GM18505 (cell line): ENCODE data around the gene TMEM235.

Experiments used
- ATAC-seq: cut with Tn5 transposase; IDR thresholded peaks from one replicate; pipeline ENCODE4 v1.9.1; 2021; ENCODE audit not compliant: unreplicated experiment
- POLR2A ChIP-seq: IDR thresholded peaks from 4 replicates; pipeline ENCODE4 v1.6.1; 2011; ENCODE audit warnings: borderline replicate concordance; ENCODE audit not compliant: insufficient read depth, insufficient read length; ENCODE audit errors: extremely low read depth

TMEM235 gene

GRCh38 chr17:78257810-78258322 is 26.4 kb downstream of the TMEM235 start:
- no peak for TF ChIP-seq POLR2A
- no peak for ATAC-seq

DNA sequence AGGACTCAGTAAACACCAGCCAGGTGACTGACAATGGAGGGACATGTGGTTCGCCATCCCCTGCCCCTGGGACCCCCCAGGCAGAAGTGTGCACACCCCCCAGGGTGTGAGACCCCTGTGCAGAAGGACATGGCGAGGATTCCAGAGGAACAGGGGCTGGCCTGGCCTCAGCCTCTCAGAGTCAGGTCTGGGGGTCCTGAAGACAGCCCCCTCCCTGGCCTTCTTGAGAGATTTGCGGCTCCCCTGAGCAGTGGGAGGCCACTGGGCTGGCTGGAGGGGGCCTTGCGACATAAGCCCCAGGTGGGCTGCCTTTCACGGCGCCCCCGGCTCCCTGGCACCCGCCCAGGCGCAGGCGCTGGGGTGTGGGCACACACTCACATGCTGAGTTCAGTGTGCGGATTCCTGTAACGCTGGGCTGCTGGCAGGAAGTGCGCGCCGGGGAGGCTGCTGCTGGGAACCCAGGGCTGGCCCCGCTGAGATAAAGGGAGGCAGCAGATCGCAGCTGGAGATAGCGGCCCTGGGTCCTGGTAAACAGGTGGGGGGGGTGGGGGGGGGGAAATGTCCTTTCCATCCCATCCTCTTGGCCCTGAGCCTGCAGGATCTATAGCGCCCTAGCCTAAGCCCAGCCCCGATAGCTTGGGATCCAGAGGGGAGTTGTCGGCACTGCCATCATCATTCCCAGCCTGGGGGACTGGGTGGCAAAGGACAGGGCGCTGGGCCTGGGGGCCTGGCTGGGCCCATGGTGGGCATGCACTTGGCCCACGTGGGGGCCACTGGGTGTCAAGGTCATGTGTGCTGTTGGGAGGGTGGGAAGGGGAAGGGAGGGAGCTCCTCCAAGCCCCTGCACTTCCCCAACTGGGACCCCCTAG is 27.1 kb downstream of the TMEM235 start:
- ATAC-seq: no peak
- TF ChIP-seq POLR2A: no peak

DNA sequence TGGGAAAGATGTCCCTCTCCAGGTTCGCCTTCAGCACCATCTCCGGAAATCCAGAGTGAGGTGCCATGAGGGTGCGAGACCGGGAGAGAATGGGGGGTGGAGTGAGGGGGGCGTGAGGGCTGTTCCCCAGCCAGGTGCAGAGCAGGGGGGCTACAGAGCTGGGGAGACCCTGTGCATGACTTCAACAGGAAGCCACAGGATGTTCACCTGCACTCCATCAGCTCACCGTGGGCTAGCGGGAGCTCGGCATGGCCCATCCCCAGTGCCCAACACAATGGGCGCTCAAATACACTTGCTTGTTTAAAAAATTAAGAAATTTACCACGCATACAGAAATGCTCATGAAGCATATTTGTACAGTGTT is 27.7 kb downstream of the TMEM235 start:
- ATAC-seq: no peak
- no peak for TF ChIP-seq POLR2A

- TF ChIP-seq POLR2A: no peak
- no peak for ATAC-seq
Measured at GRCh38 chr17:78263063-78263735, 31.8 kb downstream of the TMEM235 start.

- ATAC-seq: no peak
- no peak for TF ChIP-seq POLR2A
Measured at GRCh38 chr17:78263736-78264340, 32.4 kb downstream of the TMEM235 start.

DNA sequence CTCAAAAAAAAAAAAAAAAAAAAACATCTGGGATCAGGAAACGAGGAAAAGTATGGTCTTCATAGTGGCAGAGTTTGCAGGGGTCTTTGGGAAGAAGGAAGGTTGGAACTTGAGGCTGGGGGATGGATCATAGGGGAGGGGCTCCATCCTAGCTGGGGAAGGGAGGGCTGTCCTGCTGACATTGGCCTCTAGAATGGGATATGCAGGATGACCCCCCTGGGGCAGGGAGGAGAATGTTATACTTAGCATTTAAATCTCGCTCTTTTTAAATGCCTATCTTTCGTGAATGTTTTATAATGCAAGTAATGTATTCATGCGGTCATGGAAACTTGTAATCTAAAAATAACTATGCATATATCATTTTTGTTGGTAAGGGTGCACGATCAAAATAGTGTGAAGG is 33.2 kb downstream of the TMEM235 start:
- ATAC-seq: no peak
- no peak for TF ChIP-seq POLR2A

DNA sequence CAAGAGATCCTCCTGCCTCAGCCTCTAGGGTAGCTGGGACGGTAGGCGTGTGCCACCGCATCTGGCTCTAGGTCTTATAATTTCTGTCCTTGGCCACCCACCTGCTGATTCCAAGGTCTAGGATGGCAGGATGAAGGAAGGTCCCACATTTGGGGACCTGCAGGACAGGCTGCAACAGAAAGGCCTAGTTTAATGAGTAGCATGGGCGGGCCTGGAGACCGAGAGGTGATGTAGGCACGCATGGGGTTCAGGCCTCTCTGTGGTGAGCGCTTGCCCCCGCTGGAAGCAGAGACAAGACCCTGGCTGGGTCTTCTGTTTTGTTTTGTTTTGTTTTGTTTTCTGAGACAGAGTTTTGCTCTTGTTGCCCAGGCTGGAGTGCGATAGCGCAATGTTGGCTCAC is 33.7 kb downstream of the TMEM235 start:
- no peak for TF ChIP-seq POLR2A
- ATAC-seq: no peak

DNA sequence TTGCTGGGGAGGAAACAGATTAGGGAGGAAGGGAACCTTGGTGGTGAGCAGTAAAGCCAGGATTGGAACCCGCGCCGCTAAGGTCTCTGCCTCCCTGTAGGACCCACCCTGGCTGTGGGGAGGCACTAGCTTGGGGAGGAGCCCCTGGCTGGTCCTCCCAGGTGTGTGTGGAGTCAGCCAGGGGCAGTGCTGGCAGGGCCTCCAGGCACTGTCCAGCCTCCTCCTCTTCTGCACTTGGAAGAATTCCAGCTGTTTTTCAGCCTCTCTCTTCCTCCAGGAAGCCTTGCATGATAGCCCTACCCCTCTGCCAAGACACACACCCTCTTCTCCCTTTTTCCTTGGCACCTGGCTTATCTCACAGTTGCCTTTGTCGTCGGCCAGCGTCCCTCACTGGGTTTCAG is 34.8 kb downstream of the TMEM235 start:
- ATAC-seq: no peak
- TF ChIP-seq POLR2A: no peak

GRCh38 chr17:78266771-78267170 is 35.3 kb downstream of the TMEM235 start:
- ATAC-seq: no peak
- no peak for TF ChIP-seq POLR2A

GRCh38 chr17:78267253-78268073 is 36.0 kb downstream of the TMEM235 start:
- ATAC-seq: no peak
- TF ChIP-seq POLR2A: no peak

DNA sequence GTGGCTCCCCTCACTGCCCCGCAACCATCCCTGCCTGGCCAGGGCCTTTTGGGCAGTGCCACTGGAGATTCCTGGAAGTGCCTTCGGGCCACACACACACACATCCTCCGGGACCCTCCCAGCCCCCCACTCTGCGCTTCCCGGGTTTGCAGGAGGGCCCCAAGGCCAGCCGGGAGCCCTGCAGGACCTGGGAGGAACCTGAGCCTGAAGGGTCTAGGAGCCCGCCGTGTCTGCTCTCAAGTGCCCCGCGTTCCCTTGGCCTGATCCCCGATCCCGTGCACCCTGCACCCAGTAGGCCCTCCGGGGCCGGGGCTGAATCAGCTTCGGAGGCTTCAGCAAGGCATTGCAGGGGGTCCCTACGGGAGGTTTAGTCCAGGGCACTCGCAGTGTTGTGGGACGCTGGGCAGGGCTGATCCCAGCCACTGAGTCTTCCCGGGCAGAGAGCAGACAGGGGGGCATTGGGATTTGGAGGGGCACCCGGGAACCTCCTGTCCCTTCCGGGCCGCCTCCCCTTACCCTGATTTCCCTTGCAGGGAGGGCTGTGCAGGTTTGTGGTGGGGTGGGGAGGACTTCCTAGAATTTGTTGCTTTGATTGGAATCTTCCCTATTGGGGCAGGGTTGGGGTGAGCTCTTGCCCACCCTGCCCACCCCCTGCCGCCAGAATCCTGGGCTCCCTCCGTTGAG is 36.9 kb downstream of the TMEM235 start:
- no peak for ATAC-seq
- no peak for TF ChIP-seq POLR2A
